ENCODE results near the gene SIRT2. TPM values are rescaled to one million over a fixed set of nuclear protein-coding genes. Genes with fewer than 3 reads are reported as not detected.

SIRT2 gene
- total and polyA plus RNA-seq, 2 of the 13 experiments (the other 11 are each of a cell fraction or from before 2014, with no cell fraction given): 22.3 to 26.1 TPM

DNA sequence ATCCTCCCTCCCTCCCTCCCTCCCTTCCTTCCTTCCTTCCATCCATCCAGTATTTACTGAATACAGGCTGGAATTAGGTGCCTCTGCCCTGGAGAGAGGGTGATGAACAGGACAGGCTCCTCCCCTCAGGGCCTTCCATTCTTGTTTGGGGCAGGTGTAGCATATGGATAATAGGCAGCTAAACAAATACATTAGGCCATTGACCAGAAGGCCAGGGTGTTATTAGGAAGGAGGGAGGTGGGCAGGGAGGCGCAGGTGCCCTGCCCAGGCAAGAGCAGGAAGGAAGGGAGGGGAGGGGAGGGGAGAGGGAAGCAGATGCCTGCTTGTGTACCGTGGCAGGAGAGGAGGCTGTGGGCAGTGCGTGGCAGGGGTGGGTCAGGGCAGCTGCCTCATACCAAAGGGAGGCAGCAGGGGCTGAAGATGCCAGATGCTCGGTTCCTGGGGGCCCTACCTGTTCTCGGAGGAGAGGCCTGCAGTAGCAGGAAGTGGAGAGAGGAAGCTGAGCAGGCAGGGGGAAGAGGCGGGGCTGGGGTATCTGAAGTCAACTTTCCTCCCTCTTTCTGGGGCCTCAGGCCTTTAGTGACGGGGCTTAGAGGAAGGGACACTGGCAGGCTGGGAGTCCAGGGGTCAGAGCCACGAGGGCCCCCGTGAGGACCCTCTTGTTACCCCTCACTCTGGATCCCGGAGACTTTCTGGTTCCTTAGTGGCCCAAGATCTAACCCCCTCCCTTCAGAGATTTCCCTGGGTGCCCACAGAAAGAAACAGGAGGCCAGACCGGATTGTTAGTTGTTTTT lies 21.4 kb downstream of the SIRT2 start, which contains the start of gene RINL (continued):
- TF ChIP-seq, protein P1, sequence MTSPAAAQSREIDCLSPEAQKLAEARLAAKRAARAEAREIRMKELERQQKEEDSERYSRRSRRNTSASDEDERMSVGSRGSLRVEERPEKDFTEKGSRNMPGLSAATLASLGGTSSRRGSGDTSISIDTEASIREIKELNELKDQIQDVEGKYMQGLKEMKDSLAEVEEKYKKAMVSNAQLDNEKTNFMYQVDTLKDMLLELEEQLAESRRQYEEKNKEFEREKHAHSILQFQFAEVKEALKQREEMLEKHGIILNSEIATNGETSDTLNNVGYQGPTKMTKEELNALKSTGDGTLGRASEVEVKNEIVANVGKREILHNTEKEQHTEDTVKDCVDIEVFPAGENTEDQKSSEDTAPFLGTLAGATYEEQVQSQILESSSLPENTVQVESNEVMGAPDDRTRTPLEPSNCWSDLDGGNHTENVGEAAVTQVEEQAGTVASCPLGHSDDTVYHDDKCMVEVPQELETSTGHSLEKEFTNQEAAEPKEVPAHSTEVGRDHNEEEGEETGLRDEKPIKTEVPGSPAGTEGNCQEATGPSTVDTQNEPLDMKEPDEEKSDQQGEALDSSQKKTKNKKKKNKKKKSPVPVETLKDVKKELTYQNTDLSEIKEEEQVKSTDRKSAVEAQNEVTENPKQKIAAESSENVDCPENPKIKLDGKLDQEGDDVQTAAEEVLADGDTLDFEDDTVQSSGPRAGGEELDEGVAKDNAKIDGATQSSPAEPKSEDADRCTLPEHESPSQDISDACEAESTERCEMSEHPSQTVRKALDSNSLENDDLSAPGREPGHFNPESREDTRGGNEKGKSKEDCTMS (CRISPR knock-in tag; conservative IDR thresholded peaks at IDR 0.05): no peak
- no peak for TF ChIP-seq ZMYM2 (CRISPR knock-in tag; IDR thresholded peaks at IDR 0.05)
- peak; percentile 87 for TF ChIP-seq ELF3 (CRISPR knock-in tag; IDR thresholded peaks at IDR 0.05)
- TF ChIP-seq THAP8 (CRISPR knock-in tag; IDR thresholded peaks at IDR 0.05; ENCODE audit: borderline replicate concordance): no peak
- TF ChIP-seq SOX13 (IDR thresholded peaks at IDR 0.05): no peak
- TF ChIP-seq SOX13 (CRISPR knock-in tag; conservative IDR thresholded peaks at IDR 0.05 in 1 of 2, IDR thresholded peaks at IDR 0.05 in 1 of 2): no peak
- TF ChIP-seq, protein P2, sequence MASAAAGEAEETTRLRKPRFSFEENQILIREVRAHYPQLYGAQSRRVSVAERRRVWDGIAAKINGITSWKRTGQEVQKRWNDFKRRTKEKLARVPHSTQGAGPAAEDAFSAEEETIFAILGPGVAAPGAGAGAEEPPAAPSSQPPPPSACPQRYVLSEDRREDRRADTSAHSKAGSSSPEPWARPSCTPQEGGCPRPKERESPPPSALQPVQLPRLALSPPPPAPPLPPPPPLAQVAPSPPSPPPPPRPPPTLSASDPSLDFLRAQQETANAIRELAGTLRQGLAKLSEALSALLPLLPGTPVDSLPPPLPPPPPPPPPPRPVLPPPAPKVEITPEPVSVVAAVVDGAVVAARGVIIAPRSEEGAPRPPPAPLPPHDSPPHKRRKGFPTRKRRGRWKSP (CRISPR knock-in tag; IDR thresholded peaks at IDR 0.05): no peak
- TF ChIP-seq ZSCAN29 (CRISPR knock-in tag; conservative IDR thresholded peaks at IDR 0.05): no peak
- no peak for TF ChIP-seq KLF15 (CRISPR knock-in tag; IDR thresholded peaks at IDR 0.05; ENCODE audit: borderline replicate concordance)
- TF ChIP-seq GRHL1 (CRISPR knock-in tag; conservative IDR thresholded peaks at IDR 0.05): no peak
- no peak for TF ChIP-seq ELK4 (CRISPR knock-in tag; IDR thresholded peaks at IDR 0.05; ENCODE audit: borderline replicate concordance)
- no peak for TF ChIP-seq MZF1 (CRISPR knock-in tag; IDR thresholded peaks at IDR 0.05; ENCODE audit: borderline replicate concordance)
- no peak for TF ChIP-seq BCL6 (CRISPR knock-in tag; IDR thresholded peaks at IDR 0.05)
- no peak for TF ChIP-seq REPIN1 (CRISPR knock-in tag; IDR thresholded peaks at IDR 0.05; ENCODE audit: borderline replicate concordance, low read depth)
- TF ChIP-seq, protein P3, sequence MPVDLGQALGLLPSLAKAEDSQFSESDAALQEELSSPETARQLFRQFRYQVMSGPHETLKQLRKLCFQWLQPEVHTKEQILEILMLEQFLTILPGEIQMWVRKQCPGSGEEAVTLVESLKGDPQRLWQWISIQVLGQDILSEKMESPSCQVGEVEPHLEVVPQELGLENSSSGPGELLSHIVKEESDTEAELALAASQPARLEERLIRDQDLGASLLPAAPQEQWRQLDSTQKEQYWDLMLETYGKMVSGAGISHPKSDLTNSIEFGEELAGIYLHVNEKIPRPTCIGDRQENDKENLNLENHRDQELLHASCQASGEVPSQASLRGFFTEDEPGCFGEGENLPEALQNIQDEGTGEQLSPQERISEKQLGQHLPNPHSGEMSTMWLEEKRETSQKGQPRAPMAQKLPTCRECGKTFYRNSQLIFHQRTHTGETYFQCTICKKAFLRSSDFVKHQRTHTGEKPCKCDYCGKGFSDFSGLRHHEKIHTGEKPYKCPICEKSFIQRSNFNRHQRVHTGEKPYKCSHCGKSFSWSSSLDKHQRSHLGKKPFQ (CRISPR knock-in tag; IDR thresholded peaks at IDR 0.05; ENCODE audit: insufficient replicate concordance): no peak
- no peak for TF ChIP-seq ZNF224 (CRISPR knock-in tag; IDR thresholded peaks at IDR 0.05)

Measured in HepG2 (cell line).